HL-60/S4 treated with retinoic acid at 250 ng/mL for 4 days and 3 days (cell line): ENCODE results near the gene LIMS3.
"Not testable (repeated sequence)": the region's sequence is repeated elsewhere in the genome, so short reads cannot be mapped to it uniquely, and the experiment has no call there.

Experiments used
- in situ Hi-C: fragments of 300-500 bp; cut with MboI; formaldehyde crosslinking; loops from 2 replicates; pipeline ENCODE4 v1.7.0; 2022; ENCODE audit warnings: low sequenced_read_pairs

The LIMS3 gene

DNA sequence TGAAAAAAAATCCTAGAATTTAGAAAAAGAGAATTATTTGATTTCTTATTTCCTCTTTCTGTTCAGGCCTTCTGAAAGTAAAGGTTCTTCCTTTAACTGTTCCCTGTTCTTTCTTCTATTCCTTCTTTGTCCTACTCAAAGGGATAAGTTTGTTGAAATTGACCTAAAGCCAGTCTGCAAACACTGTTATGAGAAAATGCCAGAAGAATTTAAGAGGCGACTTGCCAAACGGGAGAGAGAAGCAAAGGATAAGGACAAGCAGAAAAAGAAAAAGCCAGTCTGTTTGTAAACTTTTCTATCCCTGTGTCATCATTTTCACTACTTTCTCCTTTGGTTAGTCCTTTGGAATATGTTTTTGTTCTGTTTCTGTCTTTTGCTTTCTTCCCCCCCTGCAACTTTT lies 26.0 kb downstream of the LIMS3 start:
- in situ Hi-C loops, result not testable (repeated sequence)

DNA sequence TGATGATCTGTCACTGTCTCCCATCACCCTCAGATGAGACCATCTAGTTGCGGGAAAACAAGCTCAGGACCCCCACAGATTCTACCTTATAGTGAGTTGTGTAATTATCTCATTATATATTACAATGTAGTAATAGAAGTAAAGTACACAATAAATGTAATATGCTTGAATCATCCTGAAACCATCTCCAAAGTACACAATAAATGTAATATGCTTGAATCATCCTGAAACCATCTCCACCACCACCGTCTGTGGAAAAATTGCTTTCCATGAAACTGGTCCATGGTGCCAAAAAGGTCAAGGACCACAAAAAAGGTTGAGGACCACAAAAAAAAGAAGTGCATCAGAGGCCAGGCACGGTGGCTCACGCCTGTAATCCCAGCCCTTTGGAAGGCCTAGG lies 29.3 kb downstream of the LIMS3 start:
- in situ Hi-C loops, result not testable (repeated sequence)

DNA sequence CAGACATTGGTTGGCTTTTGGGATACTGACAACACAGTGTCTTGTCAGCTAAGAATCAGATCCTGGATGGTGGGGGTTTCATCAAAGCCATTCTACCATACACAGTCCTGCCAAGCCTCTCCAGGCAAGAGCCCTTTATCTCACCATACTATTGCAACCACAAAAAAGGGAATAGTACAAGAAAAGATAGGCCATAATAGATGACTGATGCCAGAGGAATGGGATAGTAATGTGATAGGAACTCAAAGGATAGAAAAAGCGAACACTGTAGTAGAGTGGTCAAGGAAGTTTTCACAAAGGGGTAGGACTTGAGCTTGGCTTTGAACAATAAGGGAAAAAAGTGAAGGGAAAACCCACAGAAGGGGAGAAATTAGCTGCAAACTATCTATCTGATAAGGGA lies 30.7 kb downstream of the LIMS3 start:
- in situ Hi-C loops, result not testable (repeated sequence)

DNA sequence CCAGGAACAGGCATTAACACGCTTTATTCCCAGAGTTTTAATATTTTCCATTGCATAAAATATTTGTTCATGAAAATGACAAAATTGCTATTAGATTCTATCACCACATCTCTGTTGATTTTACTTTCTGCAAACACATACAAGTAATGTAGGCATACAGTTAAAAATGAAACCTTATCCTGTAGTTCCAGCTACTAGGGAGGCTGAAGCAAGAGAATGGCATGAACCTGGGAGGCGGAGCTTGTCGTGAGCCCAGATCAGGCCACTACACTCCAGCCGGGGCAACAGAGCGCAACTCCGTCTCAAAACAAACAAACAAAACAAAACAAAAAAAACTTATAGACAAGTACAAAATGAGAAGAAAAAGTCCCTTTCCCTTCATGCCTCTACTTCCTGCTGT lies 38.0 kb downstream of the LIMS3 start:
- in situ Hi-C loops, result not testable (repeated sequence)

DNA sequence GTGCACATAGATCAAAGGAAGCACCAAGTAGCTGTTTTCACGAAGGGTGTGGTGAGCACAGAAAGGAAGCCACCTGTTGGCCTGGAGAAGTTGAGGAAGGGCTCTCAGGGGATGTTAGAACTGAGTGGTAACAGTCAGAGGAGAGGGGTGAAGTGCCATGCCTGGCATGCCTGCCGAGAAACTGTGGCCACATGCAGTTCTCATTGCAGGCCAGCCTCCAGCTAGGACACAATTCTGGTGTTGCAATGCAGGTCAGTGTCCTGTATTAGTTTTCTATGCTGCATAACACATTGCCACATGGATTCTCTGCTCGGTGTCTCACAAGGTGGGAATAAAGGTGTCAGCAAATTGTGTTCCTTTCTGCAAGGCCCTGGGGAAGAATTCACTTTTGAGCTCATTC lies 46.9 kb downstream of the LIMS3 start:
- in situ Hi-C loops, result not testable (repeated sequence)

DNA sequence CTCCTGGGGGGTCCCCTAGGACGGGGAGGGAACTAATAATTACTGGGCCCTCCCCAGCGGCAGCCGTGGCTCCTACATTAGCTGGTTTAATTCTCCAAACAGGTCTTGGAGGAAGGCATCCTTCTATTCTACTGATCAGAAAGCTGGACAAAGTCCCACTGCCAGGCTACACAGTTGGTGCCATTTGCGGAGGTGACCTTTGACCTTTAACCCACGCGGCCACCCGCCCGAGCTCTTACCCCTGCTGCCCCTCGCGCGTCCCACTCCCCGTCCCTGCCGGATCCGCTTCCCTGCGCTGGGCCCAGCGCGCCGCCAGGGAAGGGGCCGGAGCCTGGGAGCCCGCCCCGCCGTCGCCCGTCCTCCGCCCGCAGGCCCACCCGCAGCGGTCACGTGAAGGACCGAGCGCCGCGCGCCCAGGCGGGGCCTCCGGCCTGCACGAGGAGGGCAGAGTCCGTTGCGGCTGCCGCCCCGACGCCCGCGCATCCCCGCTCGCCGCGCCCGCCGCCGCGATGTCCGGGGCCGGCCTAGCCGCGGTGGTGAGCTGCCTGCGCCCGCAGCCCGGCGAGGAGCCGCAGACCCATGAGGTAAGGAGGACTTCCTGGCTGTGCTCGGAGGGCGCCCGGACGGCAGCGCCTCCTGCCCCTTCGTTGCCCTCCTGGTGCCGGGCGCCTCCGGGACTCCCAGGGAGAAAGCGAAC lies 48.9 kb downstream of the LIMS3 start:
- in situ Hi-C loops, result not testable (repeated sequence)

DNA sequence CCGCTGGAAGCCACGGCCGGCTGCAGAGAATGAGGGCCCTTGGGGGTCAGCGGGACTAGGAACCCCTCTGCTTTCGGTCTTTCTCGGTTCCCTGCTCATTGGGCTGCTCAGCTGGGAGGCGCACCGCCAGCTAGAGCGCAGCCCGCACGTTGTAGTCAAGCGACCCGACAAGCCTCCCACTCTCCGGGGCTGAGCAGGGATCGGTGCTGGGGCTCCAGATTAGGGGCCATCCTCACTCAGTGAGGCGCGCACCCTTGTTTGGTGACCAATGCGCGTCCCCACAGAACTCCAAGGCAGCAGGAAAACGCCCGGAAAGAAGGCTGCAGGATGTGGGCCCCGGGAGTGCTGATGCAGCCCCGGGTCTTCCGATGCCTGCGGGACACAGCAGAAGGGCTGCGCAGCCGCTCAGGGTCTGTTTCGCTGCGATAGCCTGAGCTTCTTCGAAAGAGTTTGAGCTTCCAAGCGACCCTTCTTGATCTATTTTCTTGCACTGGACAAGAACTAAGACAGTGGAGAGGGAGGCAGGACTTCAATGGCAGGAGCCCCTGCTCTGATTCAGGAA lies 49.6 kb downstream of the LIMS3 start:
- in situ Hi-C loops, result not testable (repeated sequence)

DNA sequence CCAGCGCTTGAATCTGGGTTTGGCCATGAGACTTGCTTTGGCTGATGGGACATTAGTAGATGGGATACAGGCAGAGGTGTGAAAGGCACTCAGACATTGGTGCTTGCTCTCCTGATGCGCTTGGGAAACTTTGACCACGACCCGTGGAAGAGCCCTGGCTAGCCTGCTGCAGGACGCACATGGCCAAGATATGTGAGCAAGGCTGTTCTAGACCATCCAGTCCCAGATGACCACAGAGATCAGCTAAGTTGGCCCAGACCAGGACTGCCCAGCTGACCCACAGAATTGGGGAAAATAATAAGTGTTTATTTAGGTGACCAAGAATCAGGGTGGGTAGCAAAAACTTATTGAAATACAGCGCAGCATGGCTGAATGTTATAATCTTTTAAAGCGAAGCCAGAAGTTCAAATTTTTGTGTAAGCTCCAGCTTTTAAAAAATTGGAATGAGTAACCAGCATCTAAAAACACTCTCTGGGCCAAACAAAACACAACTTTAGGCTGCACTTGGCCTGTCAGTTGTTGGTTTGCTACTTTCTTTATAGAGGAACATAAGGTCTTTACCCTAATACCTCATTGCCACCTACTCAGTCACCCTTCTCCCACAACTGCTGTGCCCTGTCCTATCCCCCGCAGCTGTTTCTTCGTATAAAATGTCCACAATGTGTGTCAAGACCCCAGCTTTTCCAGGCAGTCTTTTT lies 51.8 kb downstream of the LIMS3 start:
- in situ Hi-C loops, result not testable (repeated sequence)

DNA sequence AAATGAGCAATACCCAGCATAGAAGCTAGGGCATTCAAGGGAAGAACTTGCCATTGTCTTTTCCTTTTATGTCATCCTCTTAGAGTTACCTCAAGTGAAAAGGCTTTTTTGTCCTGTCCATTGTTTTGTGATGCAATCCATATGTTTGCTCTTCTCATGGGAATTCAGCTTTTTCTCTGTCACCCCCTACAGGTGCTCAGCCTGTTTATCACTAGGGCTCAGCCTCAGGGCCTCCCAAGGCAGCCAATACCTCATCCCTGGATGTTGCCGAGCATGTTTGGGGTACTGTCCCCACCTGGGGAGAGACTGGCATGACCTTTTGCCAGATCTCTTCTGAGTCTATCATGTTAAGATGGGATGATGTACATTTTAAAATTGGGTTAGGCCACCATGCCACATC lies 65.5 kb downstream of the LIMS3 start:
- in situ Hi-C loops, result not testable (repeated sequence)

DNA sequence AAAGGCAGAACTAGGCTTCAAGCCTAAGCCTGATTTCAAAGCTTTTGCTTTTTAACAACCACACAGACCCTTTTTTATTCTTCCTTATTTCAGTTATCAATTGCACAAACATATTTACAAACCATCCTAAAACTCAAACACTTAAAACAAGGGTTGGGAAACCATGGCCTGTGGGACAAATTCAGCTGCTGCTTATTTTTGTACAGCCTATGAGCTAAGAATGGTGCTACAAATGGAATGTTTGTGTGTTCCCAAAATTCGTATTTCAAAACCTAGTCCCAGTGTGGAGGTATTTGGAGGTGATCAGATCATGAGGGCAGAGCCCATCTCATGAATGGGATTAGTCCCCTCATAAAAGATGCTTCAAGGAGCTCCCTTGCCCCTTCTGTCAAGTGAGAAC lies 67.0 kb downstream of the LIMS3 start:
- in situ Hi-C loops, result not testable (repeated sequence)

DNA sequence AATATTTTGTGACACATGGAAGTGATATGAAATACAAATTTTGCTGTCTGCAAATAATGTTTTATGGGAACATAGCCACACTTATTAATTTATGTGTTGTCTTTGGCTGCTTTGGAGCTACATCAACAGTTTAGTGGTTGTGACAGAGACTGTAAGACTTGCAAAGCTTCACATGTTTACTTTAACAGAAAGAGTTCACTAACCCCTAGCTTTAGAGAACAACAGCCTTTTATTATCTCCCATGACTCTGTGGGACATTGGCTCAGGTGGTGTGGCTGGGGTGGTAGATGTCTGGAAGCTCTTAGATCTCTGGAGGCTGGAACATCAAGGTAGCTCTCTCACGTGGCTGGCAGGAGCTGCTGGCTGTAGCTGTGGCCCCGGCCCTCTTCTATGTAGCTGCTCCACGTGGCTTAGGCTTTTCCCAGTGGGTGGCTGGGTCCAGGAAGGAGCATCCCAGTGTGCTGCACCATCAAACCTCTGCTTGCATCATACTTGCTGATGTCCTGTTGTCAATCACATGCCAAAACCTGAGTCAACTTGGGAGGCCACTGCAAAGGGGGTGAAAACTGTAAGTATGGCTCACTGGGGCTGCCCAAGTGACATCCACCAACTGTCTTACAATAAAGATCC lies 67.7 kb downstream of the LIMS3 start:
- in situ Hi-C loops, result not testable (repeated sequence)

DNA sequence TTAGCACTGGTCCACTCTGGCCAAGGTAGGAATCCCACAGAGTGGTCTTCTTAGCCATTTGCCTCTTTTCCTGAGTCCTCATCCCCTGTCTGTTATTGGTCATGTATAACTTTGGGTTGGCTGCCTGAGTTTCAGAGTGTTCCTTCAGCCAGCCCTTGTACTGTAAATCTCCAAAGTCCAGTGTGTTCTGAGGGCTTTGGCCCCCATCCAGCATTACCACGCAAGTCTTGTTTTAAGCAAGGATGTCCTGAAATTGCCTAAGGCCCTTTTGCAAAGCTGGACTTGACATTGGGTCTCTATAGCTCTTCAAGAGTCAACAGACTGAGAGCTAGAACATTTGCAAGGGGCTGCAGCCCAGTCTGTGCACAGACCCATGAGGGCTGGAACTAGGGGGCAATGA lies 68.4 kb downstream of the LIMS3 start:
- in situ Hi-C loops, result not testable (repeated sequence)

DNA sequence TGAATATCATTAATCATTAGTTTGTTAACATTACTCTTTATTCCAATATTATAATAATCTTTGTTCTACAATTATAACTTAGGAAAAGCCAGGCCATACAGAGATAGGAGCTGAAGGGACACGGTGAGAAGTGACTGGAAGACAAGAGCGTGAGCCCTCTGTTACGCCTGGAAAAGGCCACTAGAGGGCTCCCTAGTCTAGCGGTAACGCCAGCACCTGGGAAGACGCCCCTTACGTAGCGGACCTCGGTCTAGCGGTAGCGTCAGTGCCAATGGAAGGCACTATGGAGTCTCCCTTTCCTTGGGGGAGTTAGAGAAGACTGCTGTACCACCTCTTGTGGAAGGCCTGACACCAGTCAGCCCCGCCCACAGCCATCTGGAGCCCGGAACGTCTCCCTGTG lies 71.4 kb downstream of the LIMS3 start:
- in situ Hi-C loops, result not testable (repeated sequence)

DNA sequence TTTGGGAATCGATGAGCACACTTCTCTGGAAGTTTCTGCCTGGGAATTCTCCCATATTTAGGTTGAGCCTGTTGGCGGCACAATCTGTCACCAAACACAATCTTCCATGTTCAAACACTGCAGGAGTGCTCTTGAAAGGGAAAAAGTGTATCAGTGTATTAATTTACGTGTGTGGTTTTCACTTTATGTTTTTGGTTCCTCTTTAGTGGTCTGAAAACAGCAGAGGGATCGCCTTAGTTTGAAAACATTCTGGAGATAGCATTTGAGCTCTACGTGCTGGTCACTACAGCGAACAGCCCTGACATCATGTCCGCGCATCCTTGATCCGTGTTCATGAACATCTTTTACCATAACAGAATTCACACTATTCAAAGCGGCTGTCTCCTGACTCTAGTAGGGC lies 73.2 kb downstream of the LIMS3 start:
- in situ Hi-C loops, result not testable (repeated sequence)
